Panc1 (cell line): ENCODE data around the gene LIPC. TPM values are rescaled to one million over a fixed set of nuclear protein-coding genes. Genes with fewer than 3 reads are reported as not detected.

Experiments used
- ATAC-seq: fragments of 200-7000 bp; cut with Tn5 transposase; 2 replicates; pipeline ENCODE4 v1.9.1; 2020; ENCODE audit warnings: mild to moderate bottlenecking, moderate library complexity
- BruUV-seq: library from RNA; stranded (reverse); fragments of 400-500 nt; replicated peaks from 2 replicates; lab custom pipeline; 2021; lab: Mats Ljungman, UMichigan
- CTCF ChIA-PET: fragments of 300-600 bp; sonication (Branson Sonifier 250); formaldehyde crosslinking; loops from one replicate; lab custom pipeline; 2022; ENCODE audit warnings: antibody characterized with exemption; lab: Charles Lee
- POLR2A ChIA-PET: fragments of 300-600 bp; sonication (Branson Sonifier 250); formaldehyde crosslinking; loops from one replicate; lab custom pipeline; 2022; ENCODE audit warnings: antibody characterized with exemption; lab: Charles Lee
- DNase-seq: peaks from one replicate; pipeline ENCODE4 v3.0.0-alpha.2; 2010; ENCODE audit warnings: low read depth, low spot score
- H3K27ac ChIP-seq: 2 replicates; pipeline ENCODE4 v1.5.1; 2011; ENCODE audit warnings: mild to moderate bottlenecking, low read length, inconsistent platforms
- H3K27me3 ChIP-seq: fragments of 200-500 bp; sonication (Bioruptor generic); 2 replicates; pipeline ENCODE4 v1.6.0; 2014; ENCODE audit warnings: low read length, inconsistent platforms; ENCODE audit not compliant: control insufficient read depth, insufficient read depth
- H3K36me3 ChIP-seq: fragments of 200-500 bp; sonication (Bioruptor generic); 2 replicates; pipeline ENCODE4 v1.5.1; 2014; ENCODE audit warnings: inconsistent platforms, mild to moderate bottlenecking, low read length, moderate library complexity; ENCODE audit not compliant: control insufficient read depth, insufficient read depth
- H3K4me1 ChIP-seq: 2 replicates; pipeline ENCODE4 v1.5.1; 2011; ENCODE audit warnings: inconsistent platforms, mild to moderate bottlenecking, low read length, moderate library complexity; ENCODE audit not compliant: control insufficient read depth, insufficient read depth
- H3K4me3 ChIP-seq, 2 experiments: 2 replicates each; pipeline ENCODE4 v1.5.1; 2011 to 2012; ENCODE audit warnings: low read depth in 2 of 2, low read length in 2 of 2, mild to moderate bottlenecking in 2 of 2, inconsistent platforms in 1 of 2, moderate library complexity in 1 of 2
- H3K9me3 ChIP-seq: fragments of 200-500 bp; sonication (Bioruptor generic); 2 replicates; pipeline ENCODE4 v1.5.1; 2014; ENCODE audit warnings: low read depth, mild to moderate bottlenecking, inconsistent platforms, low read length, moderate library complexity; ENCODE audit not compliant: control insufficient read depth, insufficient read depth
- POLR2AphosphoS5 ChIP-seq: IDR thresholded peaks from 2 replicates; pipeline ENCODE4 v1.6.1; 2012; ENCODE audit warnings: mild to moderate bottlenecking, low read depth, low read length, moderate library complexity
- SIN3A ChIP-seq: IDR thresholded peaks from 2 replicates; pipeline ENCODE4 v1.6.1; 2012; ENCODE audit warnings: low read depth, mild to moderate bottlenecking, low read length, moderate library complexity, borderline replicate concordance; ENCODE audit not compliant: insufficient read depth
- TCF7L2 ChIP-seq: IDR thresholded peaks from 2 replicates; pipeline ENCODE4 v1.6.1; 2011; ENCODE audit warnings: mild to moderate bottlenecking, low read depth, low read length, inconsistent platforms
- in situ Hi-C: cut with HindIII; loops from 2 replicates; pipeline ENCODE4 v1.10.0; 2016; ENCODE audit warnings: low sequenced_read_pairs, low pct_unique_long_range_greater_than_20kb
- intact Hi-C: fragments of 100-400 bp; cut with micrococcal nuclease; formaldehyde crosslinking; loops from one replicate; pipeline ENCODE4 v1.10.0; 2022; ENCODE audit not compliant: unreplicated experiment
- total RNA-seq: library from RNA; stranded (reverse); gene quantifications from one replicate; pipeline ENCODE4 v1.2.1, GENCODE V29; 2021; ENCODE audit not compliant: unreplicated experiment
- TF ChIP-seq, protein P1 (sequence below), 2 experiments: IDR thresholded peaks; 2 replicates each; pipeline ENCODE4 v1.6.1; 2011 to 2012; ENCODE audit warnings: low read depth in 2 of 2, control low read depth in 1 of 2, low read length in 1 of 2, mild to moderate bottlenecking in 1 of 2, moderate library complexity in 1 of 2; ENCODE audit not compliant: insufficient read depth in 1 of 2
- TF ChIP-seq, protein P2 (sequence below): fragments of 450-650 bp; IDR thresholded peaks from 2 replicates; pipeline ENCODE4 v1.5.1; 2017; ENCODE audit warnings: mild to moderate bottlenecking

LIPC gene
- total RNA-seq, 1 experiment from 2014 or later, result not detected

DNA sequence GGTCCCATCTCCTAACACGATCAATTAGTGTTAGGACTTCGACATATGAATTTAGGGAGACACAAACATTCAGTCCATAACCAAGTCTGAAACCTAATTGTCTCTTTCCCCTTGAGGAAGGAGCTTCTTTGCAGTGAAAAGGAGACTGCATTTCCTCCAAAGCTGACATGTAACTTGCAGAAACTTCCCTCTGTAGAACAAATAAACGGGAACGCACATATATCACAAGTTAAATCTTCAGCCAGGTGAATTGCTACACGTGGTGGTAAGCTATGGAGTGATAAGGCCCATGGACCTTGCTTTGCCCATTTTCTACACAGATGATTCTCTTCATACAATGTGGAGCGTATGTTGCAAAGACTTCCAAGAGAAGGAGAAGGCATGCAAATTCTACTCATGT, 47.1 kb upstream of the LIPC start:
- no TSS peak for BruUV-seq
- no peak for TF ChIP-seq TCF7L2
- TF ChIP-seq POLR2AphosphoS5, result no peak
- TF ChIP-seq SIN3A, result no peak
- TF ChIP-seq, protein P1, sequence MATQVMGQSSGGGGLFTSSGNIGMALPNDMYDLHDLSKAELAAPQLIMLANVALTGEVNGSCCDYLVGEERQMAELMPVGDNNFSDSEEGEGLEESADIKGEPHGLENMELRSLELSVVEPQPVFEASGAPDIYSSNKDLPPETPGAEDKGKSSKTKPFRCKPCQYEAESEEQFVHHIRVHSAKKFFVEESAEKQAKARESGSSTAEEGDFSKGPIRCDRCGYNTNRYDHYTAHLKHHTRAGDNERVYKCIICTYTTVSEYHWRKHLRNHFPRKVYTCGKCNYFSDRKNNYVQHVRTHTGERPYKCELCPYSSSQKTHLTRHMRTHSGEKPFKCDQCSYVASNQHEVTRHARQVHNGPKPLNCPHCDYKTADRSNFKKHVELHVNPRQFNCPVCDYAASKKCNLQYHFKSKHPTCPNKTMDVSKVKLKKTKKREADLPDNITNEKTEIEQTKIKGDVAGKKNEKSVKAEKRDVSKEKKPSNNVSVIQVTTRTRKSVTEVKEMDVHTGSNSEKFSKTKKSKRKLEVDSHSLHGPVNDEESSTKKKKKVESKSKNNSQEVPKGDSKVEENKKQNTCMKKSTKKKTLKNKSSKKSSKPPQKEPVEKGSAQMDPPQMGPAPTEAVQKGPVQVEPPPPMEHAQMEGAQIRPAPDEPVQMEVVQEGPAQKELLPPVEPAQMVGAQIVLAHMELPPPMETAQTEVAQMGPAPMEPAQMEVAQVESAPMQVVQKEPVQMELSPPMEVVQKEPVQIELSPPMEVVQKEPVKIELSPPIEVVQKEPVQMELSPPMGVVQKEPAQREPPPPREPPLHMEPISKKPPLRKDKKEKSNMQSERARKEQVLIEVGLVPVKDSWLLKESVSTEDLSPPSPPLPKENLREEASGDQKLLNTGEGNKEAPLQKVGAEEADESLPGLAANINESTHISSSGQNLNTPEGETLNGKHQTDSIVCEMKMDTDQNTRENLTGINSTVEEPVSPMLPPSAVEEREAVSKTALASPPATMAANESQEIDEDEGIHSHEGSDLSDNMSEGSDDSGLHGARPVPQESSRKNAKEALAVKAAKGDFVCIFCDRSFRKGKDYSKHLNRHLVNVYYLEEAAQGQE (IDR thresholded peaks at IDR 0.05; ENCODE audit: insufficient read depth in 1 of 2, low read depth in 2 of 2, low read length in 1 of 2), result no peak
- ChIA-PET POLR2A (no interaction called here), CTCF (no interaction called here)
- H3K27me3 ChIP-seq, result no peaks in the 10 kb centered on the region
- intact Hi-C loops (no loop called here), in situ Hi-C loops (no loop called here)
- H3K27ac ChIP-seq, result no peak overlapping the region
- no peaks in the 10 kb centered on the region for H3K36me3 ChIP-seq
- no peaks in the 10 kb centered on the region for H3K4me1 ChIP-seq
- DNase-seq (no peak), ATAC-seq (no peak)
- no peak overlapping the region for H3K4me3 ChIP-seq
- H3K9me3 ChIP-seq, result no peaks in the 10 kb centered on the region

- Histone ChIP-seq H3K36me3 (no peaks in the 10 kb centered on the region), H3K9me3 (no peaks in the 10 kb centered on the region), H3K4me3 (no peak overlapping the region), H3K4me1 (no peaks in the 10 kb centered on the region), H3K27ac (no peak overlapping the region), H3K27me3 (no peaks in the 10 kb centered on the region)
- ATAC-seq (no peak), DNase-seq (no peak)
- CTCF ChIA-PET, result no interaction called here
- POLR2A ChIA-PET, result no interaction called here
- intact Hi-C loops (no loop called here), in situ Hi-C loops (no loop called here)
- no peak for TF ChIP-seq TCF7L2
- no peak for TF ChIP-seq SIN3A
- TF ChIP-seq, protein P2, sequence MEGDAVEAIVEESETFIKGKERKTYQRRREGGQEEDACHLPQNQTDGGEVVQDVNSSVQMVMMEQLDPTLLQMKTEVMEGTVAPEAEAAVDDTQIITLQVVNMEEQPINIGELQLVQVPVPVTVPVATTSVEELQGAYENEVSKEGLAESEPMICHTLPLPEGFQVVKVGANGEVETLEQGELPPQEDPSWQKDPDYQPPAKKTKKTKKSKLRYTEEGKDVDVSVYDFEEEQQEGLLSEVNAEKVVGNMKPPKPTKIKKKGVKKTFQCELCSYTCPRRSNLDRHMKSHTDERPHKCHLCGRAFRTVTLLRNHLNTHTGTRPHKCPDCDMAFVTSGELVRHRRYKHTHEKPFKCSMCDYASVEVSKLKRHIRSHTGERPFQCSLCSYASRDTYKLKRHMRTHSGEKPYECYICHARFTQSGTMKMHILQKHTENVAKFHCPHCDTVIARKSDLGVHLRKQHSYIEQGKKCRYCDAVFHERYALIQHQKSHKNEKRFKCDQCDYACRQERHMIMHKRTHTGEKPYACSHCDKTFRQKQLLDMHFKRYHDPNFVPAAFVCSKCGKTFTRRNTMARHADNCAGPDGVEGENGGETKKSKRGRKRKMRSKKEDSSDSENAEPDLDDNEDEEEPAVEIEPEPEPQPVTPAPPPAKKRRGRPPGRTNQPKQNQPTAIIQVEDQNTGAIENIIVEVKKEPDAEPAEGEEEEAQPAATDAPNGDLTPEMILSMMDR, result no peak
- TF ChIP-seq, protein P1 (IDR thresholded peaks at IDR 0.05; ENCODE audit: insufficient read depth in 1 of 2, low read depth in 2 of 2, low read length in 1 of 2), result no peak
- TF ChIP-seq POLR2AphosphoS5, result no peak
- BruUV-seq, result no TSS peak
These were observed 45.7 kb upstream of the LIPC start for GRCh38 chr15:58386081-58386480.
